ENCODE results near the gene FAAH. TPM values are rescaled to one million over a fixed set of nuclear protein-coding genes. Genes with fewer than 3 reads are reported as not detected.

The FAAH gene
- total RNA-seq, 1 experiment from 2014 or later = 2.0 TPM

GRCh38 chr1:46405197-46405555, 11.1 kb downstream of the FAAH start:
- DNase-seq (no peak), ATAC-seq (no peak)
- TF ChIP-seq CTCF (conservative IDR thresholded peaks at IDR 0.05; ENCODE audit: low read depth, low read length) = no peak
- TF ChIP-seq EZH2 (IDR thresholded peaks at IDR 0.05; ENCODE audit: low read length, unreplicated experiment) = no peak
- TF ChIP-seq EZH2phosphoT487 (IDR thresholded peaks at IDR 0.05; ENCODE audit: borderline replicate concordance, low read length) = no peak
- no peaks in the 10 kb centered on the region for H4K20me1 ChIP-seq (ENCODE audit: low read length)
- ChIA-PET CTCF (no interaction called here), POLR2A (ENCODE audit: unreplicated experiment) (no interaction called here)
- H3K4me2 ChIP-seq (ENCODE audit: low read length) = no peak overlapping the region
- intact Hi-C loops (cut with micrococcal nuclease) = no loop called here
- H3K27me3 ChIP-seq (ENCODE audit: low read length) = no peaks in the 10 kb centered on the region
- no peaks in the 10 kb centered on the region for H3K9me3 ChIP-seq (ENCODE audit: low read length)
- peaks cover 6% of the 10 kb centered on the region; the same call in 1 of the 2 replicates for H3K4me1 ChIP-seq (ENCODE audit: insufficient read depth, low read length)
- no peak overlapping the region for H3K9ac ChIP-seq (ENCODE audit: low read length)
- H3F3A ChIP-seq (ENCODE audit: low read length, unreplicated experiment) = no peaks in the 10 kb centered on the region
- H3K79me2 ChIP-seq (ENCODE audit: low read length) = no peaks in the 10 kb centered on the region
- no peak overlapping the region for H3K27ac ChIP-seq (ENCODE audit: low read length)
- no peaks in the 10 kb centered on the region for H3K36me3 ChIP-seq (ENCODE audit: low read depth, low read length)
- H3K9me2 ChIP-seq (replicated peaks; ENCODE audit: low read length) = no peaks in the 10 kb centered on the region
- H3K4me3 ChIP-seq (ENCODE audit: low read length) = no peak overlapping the region
- BruUV-seq (replicated peaks) = no TSS peak
- no peak overlapping the region for H2AFZ ChIP-seq (ENCODE audit: low read length)

GRCh38 chr1:46405724-46406123, 11.6 kb downstream of the FAAH start:
- DNase-seq (no peak), ATAC-seq (no peak)
- no peak overlapping the region for H3K9ac ChIP-seq (ENCODE audit: low read length)
- H4K20me1 ChIP-seq (ENCODE audit: low read length) = no peaks in the 10 kb centered on the region
- no peak overlapping the region for H3K4me3 ChIP-seq (ENCODE audit: low read length)
- no peaks in the 10 kb centered on the region for H3F3A ChIP-seq (ENCODE audit: low read length, unreplicated experiment)
- no peaks in the 10 kb centered on the region for H3K27me3 ChIP-seq (ENCODE audit: low read length)
- H3K9me3 ChIP-seq (ENCODE audit: low read length) = no peaks in the 10 kb centered on the region
- peaks cover 6% of the 10 kb centered on the region; the same call in 1 of the 2 replicates for H3K4me1 ChIP-seq (ENCODE audit: insufficient read depth, low read length)
- ChIA-PET CTCF (no interaction called here), POLR2A (ENCODE audit: unreplicated experiment) (no interaction called here)
- intact Hi-C loops (cut with micrococcal nuclease) = loop anchor here (2.0 kb wide), 2 partner anchors 37 to 113 kb away; no protein-coding TSS in a partner anchor
- TF ChIP-seq CTCF (conservative IDR thresholded peaks at IDR 0.05; ENCODE audit: low read depth, low read length) (no peak), EZH2 (IDR thresholded peaks at IDR 0.05; ENCODE audit: low read length, unreplicated experiment) (no peak), EZH2phosphoT487 (IDR thresholded peaks at IDR 0.05; ENCODE audit: borderline replicate concordance, low read length) (no peak)
- H3K36me3 ChIP-seq (ENCODE audit: low read depth, low read length) = no peaks in the 10 kb centered on the region
- no peak overlapping the region for H3K4me2 ChIP-seq (ENCODE audit: low read length)
- H2AFZ ChIP-seq (ENCODE audit: low read length) = no peak overlapping the region
- H3K9me2 ChIP-seq (replicated peaks; ENCODE audit: low read length) = no peaks in the 10 kb centered on the region
- BruUV-seq (replicated peaks) = no TSS peak
- no peak overlapping the region for H3K27ac ChIP-seq (ENCODE audit: low read length)
- no peaks in the 10 kb centered on the region for H3K79me2 ChIP-seq (ENCODE audit: low read length)

GRCh38 chr1:46406881-46407608, 12.9 kb downstream of the FAAH start:
- Histone ChIP-seq H3K9me3 (ENCODE audit: low read length) (no peaks in the 10 kb centered on the region), H3K36me3 (ENCODE audit: low read depth, low read length) (no peaks in the 10 kb centered on the region), H3K9me2 (replicated peaks; ENCODE audit: low read length) (no peaks in the 10 kb centered on the region), H3K79me2 (ENCODE audit: low read length) (no peaks in the 10 kb centered on the region), H4K20me1 (ENCODE audit: low read length) (no peaks in the 10 kb centered on the region), H3K4me1 (ENCODE audit: insufficient read depth, low read length) (peaks cover 2% of the 10 kb centered on the region; the same call in 1 of the 2 replicates), H3K4me3 (ENCODE audit: low read length) (no peak overlapping the region), H3F3A (ENCODE audit: low read length, unreplicated experiment) (no peaks in the 10 kb centered on the region), H3K4me2 (ENCODE audit: low read length) (no peak overlapping the region), H3K27me3 (ENCODE audit: low read length) (no peaks in the 10 kb centered on the region), H3K27ac (ENCODE audit: low read length) (no peak overlapping the region), H2AFZ (ENCODE audit: low read length) (no peak overlapping the region), H3K9ac (ENCODE audit: low read length) (no peak overlapping the region)
- CTCF ChIA-PET = no interaction called here
- intact Hi-C loops (cut with micrococcal nuclease) = loop anchor here (2.0 kb wide), 2 partner anchors 36 to 112 kb away; no protein-coding TSS in a partner anchor
- BruUV-seq (replicated peaks) = no TSS peak
- TF ChIP-seq CTCF (conservative IDR thresholded peaks at IDR 0.05; ENCODE audit: low read depth, low read length) (no peak), EZH2phosphoT487 (IDR thresholded peaks at IDR 0.05; ENCODE audit: borderline replicate concordance, low read length) (no peak), EZH2 (IDR thresholded peaks at IDR 0.05; ENCODE audit: low read length, unreplicated experiment) (no peak)
- DNase-seq = no peak
- ATAC-seq = no peak
- POLR2A ChIA-PET (ENCODE audit: unreplicated experiment) = interaction anchor here (0.6 kb wide), 1 partner anchor 289 kb away, joined by 3 read pairs; no protein-coding TSS in a partner anchor
